Dendritic cell treated with granulocyte-macrophage colony-stimulating factor and Interleukin-4, amounts not matched to agents 40 ng/mL and 50 ng/mL, for 4 days (primary cell): Measurements from ENCODE around the gene AREL1.

ENCODE experiments used
- H3K27ac Mint-ChIP-seq: one replicate; pipeline ENCODE4 v1.8.0; 2022; ENCODE audit warnings: mild to moderate bottlenecking, mixed read lengths
- H3K27me3 Mint-ChIP-seq: one replicate; pipeline ENCODE4 v1.8.0; 2022; ENCODE audit warnings: mild to moderate bottlenecking, mixed read lengths
- H3K36me3 Mint-ChIP-seq: one replicate; pipeline ENCODE4 v1.8.0; 2022; ENCODE audit warnings: low read depth, mixed read lengths
- H3K4me1 Mint-ChIP-seq: one replicate; pipeline ENCODE4 v1.8.0; 2022; ENCODE audit warnings: low read depth, mixed read lengths
- H3K4me3 Mint-ChIP-seq: one replicate; pipeline ENCODE4 v1.8.0; 2022; ENCODE audit warnings: mild to moderate bottlenecking, moderate library complexity, mixed read lengths
- H3K9me3 Mint-ChIP-seq: one replicate; pipeline ENCODE4 v1.8.0; 2022; ENCODE audit warnings: mixed read lengths
- intact Hi-C: fragments of 100-400 bp; cut with micrococcal nuclease; formaldehyde crosslinking; loops from one replicate; pipeline ENCODE4 v1.15.0; 2022

AREL1 gene

DNA sequence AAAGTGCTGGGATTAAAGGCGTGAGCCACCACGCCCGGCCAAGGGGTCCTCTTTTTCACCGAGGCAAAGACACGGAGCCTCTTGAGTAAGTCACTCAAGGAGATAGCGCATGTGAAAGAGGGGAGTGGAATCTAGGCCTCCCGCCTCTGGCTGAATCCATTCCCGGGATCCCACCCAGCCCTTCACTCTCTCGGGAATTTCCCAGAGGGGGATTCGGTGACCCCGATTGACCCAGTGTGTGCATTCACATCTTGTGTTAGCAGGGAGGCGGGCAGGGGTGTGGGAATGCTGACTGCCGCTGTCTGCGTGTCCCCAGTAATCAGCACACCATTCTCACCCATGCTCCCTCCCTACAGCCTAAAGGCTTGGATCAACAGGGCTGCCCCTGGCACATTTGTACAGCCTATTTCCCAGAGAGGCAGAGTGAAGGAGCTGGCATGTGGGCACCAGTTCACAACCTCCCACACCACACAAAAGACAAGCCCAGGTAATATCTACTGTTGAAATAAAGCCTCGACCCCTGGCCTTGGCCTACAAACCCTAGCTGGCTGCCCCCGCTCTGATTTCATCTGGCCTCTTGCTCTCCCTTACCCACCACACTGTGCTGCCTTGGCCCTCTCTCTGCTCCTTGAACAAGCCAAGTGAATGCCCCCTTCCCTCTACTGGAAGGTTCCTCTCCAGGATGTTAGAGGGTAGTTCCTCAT lies 99.5 kb downstream of the AREL1 start:
- Mint-ChIP-seq H3K27ac (peak overlapping the region; percentile 43), H3K4me3 (no peak overlapping the region), H3K36me3 (no peaks in the 10 kb centered on the region), H3K27me3 (peaks cover 46% of the 10 kb centered on the region), H3K9me3 (no peaks in the 10 kb centered on the region), H3K4me1 (peaks cover 74% of the 10 kb centered on the region)
- intact Hi-C loops = loop anchor here (5.0 kb wide), 1 partner anchor 121 kb away; the partner anchor contains the start of genes ISCA2 and NPC2

DNA sequence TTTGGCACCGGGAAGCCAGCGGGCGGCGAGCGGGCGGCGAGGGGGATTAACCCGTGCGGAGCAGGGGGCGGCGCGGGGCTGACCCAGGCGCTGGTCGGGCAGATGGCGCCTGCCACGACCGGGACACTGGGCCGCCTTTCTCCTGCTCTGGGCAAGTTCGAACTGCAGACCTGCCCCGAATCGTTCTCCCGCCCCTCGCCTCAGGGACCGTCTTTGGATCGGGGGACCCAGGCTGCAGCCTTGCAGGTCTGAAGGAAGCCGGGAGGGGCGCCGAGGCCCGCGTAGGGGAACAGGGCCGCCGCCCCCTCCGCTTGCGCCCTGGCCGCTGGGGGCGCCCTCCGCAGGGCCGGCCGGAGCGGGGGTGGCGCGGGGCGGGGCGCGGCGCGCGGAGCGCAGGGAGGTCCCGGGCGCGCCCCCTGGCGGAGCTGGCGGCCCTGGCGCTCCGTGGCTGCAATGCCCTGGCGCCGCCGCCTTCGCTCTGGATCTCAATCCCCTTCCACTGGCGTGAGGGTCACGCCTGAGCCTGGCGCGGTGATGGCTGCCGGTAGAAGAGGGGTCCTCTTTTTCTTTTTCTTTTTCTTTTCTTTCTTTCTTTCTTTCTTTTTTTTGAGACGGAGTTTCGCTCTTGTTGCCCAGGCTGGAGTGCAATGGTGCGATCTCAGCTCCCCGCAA lies 100.4 kb downstream of the AREL1 start:
- Mint-ChIP-seq H3K4me3 (peak overlapping the region; percentile 78), H3K9me3 (no peaks in the 10 kb centered on the region), H3K4me1 (peaks cover 66% of the 10 kb centered on the region), H3K27ac (peak overlapping the region; percentile 76), H3K36me3 (no peaks in the 10 kb centered on the region), H3K27me3 (peaks cover 46% of the 10 kb centered on the region)
- intact Hi-C loops = loop anchor here (5.0 kb wide), 1 partner anchor 120 kb away; the partner anchor contains the start of genes ISCA2 and NPC2

DNA sequence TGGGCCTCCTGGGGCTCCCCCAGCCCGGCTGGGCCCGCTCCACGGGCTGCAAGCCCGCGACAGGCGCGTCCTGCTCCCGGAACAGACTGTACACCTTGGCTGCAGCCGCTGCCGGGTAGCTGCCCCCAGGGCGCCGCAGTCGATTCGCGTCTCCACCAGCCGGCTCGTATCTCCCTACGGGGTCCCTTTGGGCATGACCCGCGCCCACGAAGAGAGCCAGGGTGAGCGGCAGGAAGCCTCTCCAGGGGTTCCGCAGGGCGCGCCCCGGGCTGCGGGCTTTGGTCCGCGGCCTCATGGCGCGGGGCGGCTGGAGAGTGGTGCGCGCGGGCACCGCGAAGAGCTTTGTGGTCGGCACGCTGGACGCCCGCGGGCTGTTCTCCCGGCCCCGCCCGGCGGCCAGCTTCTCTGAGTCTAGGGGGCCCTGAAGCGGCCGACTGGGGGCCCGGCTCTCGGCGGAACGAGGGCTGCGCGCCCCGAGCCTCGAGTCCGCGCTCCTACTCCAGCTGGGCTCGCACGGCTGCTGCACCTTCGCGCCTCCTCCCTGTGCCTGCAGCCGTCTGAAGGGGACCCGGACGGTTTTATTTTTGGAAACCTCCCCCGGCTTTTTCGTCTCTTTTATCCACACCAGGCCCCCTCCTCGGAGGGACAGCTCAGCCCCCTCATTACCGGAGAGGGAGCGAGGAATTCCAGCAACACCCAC lies 101.1 kb downstream of the AREL1 start, which contains the start of gene LTBP2:
LTBP2 (minus strand) TSS at position 588 of the 700 bp plus-strand sequence; CDS start at position 295, 293 bp downstream.
- peaks cover 59% of the 10 kb centered on the region for H3K4me1 Mint-ChIP-seq
- H3K27ac Mint-ChIP-seq = peak within 1 kb of the TSS; percentile 76

More for the DNA sequence above, 101.1 kb downstream of the AREL1 start, which contains the start of gene LTBP2:
- Mint-ChIP-seq H3K27me3 (peaks cover 48% of the 10 kb centered on the region), H3K9me3 (no peaks in the 10 kb centered on the region), H3K36me3 (no peaks in the 10 kb centered on the region), H3K4me3 (peak within 1 kb of the TSS; percentile 78)
- intact Hi-C loops = loop anchor here (5.0 kb wide), 1 partner anchor 119 kb away; the partner anchor contains the start of genes ISCA2 and NPC2
